Measurements from ENCODE around the gene SDK2.

The SDK2 gene

GRCh38 chr17:73304438-73304837 is 339.8 kb downstream of the SDK2 start:
- POLR2A ChIA-PET: interaction anchor here (0.7 kb wide), 1 partner anchor 22 kb away, joined by 3 read pairs; no protein-coding TSS in a partner anchor
- H3K27ac ChIP-seq (ENCODE audit: extremely low read depth, low read depth, low read length): peak overlapping the region; percentile 72
- peaks cover 30% of the 10 kb centered on the region for H3K4me1 ChIP-seq (ENCODE audit: control insufficient read depth, insufficient read depth, low read length)
- H3K4me3 ChIP-seq (ENCODE audit: low read depth, low read length): no peak overlapping the region
- CTCF ChIA-PET: interaction anchor here (0.9 to 1.1 kb wide), 2 partner anchors 48 to 55 kb away, joined by 3 to 5 read pairs; no protein-coding TSS in a partner anchor
- H3K36me3 ChIP-seq (ENCODE audit: control insufficient read depth in 2 of 2, insufficient read depth in 1 of 2, low read length in 2 of 2): peaks cover 0 to 6% of the 10 kb centered on the region in 2 experiments; a peak in 1 of 3 replicates
- H3K9me3 ChIP-seq (ENCODE audit: control insufficient read depth, insufficient read depth, low read depth, low read length): no peaks in the 10 kb centered on the region
- TF ChIP-seq IKZF3 (tag by site-specific recombination; IDR thresholded peaks at IDR 0.05): 0 out of 2 replicates have a peak, but pooled peaks have one; percentile 11
- TF ChIP-seq ZNF362 (tag by site-specific recombination; IDR thresholded peaks at IDR 0.05): no peak

- POLR2A ChIA-PET: interaction anchor here (0.6 to 1.5 kb wide), 2 partner anchors 9 to 19 kb away, joined by 4 to 12 read pairs; no protein-coding TSS in a partner anchor
- peaks cover 0 to 6% of the 10 kb centered on the region in 2 experiments; a peak in 1 of 3 replicates for H3K36me3 ChIP-seq (ENCODE audit: control insufficient read depth in 2 of 2, insufficient read depth in 1 of 2, low read length in 2 of 2)
- peaks cover 19% of the 10 kb centered on the region for H3K4me1 ChIP-seq (ENCODE audit: control insufficient read depth, insufficient read depth, low read length)
- H3K9me3 ChIP-seq (ENCODE audit: control insufficient read depth, insufficient read depth, low read depth, low read length): no peaks in the 10 kb centered on the region
- H3K27ac ChIP-seq (ENCODE audit: extremely low read depth, low read depth, low read length): no peak overlapping the region
- CTCF ChIA-PET: interaction anchor here (0.6 to 1.4 kb wide), 3 partner anchors 8 to 47 kb away, joined by 3 to 4 read pairs (median 3); no protein-coding TSS in a partner anchor
- no peak overlapping the region for H3K4me3 ChIP-seq (ENCODE audit: low read depth, low read length)
- TF ChIP-seq OSR2 (tag by site-specific recombination; IDR thresholded peaks at IDR 0.05): peak; percentile 64; the same call in 1 of the 2 replicates
- TF ChIP-seq ZNF600 (tag by site-specific recombination; IDR thresholded peaks at IDR 0.05): no peak
- TF ChIP-seq HOXC10 (CRISPR knock-in tag; IDR thresholded peaks at IDR 0.05): no peak
These were observed 342.1 kb downstream of the SDK2 start for GRCh38 chr17:73302189-73302588.

GRCh38 chr17:73301369-73301768 is 342.9 kb downstream of the SDK2 start:
- H3K36me3 ChIP-seq (ENCODE audit: control insufficient read depth in 2 of 2, insufficient read depth in 1 of 2, low read length in 2 of 2): no peaks in the 10 kb centered on the region
- no peak overlapping the region for H3K27ac ChIP-seq (ENCODE audit: extremely low read depth, low read depth, low read length)
- H3K4me1 ChIP-seq (ENCODE audit: control insufficient read depth, insufficient read depth, low read length): peaks cover 18% of the 10 kb centered on the region
- H3K4me3 ChIP-seq (ENCODE audit: low read depth, low read length): no peak overlapping the region
- TF ChIP-seq ZSCAN4 (tag by site-specific recombination; IDR thresholded peaks at IDR 0.05) (no peak), ZNF518A (tag by site-specific recombination; conservative IDR thresholded peaks at IDR 0.05; ENCODE audit: low read depth) (no peak), ZNF585B (tag by site-specific recombination; IDR thresholded peaks at IDR 0.05) (no peak), ZNF639 (tag by site-specific recombination; IDR thresholded peaks at IDR 0.05) (no peak), ZNF548 (tag by site-specific recombination; IDR thresholded peaks at IDR 0.05) (no peak), GLI2 (tag by site-specific recombination; IDR thresholded peaks at IDR 0.05; ENCODE audit: borderline replicate concordance, low read depth) (no peak), ZNF596 (tag by site-specific recombination; IDR thresholded peaks at IDR 0.05) (no peak), ZNF777 (tag by site-specific recombination; IDR thresholded peaks at IDR 0.05; ENCODE audit: borderline replicate concordance) (no peak), ZNF610 (tag by site-specific recombination; IDR thresholded peaks at IDR 0.05; ENCODE audit: borderline replicate concordance) (no peak), ATF2 (tag by site-specific recombination; IDR thresholded peaks at IDR 0.05; ENCODE audit: low read depth) (no peak)
- CTCF ChIA-PET: interaction anchor here (1.1 to 1.4 kb wide), 2 partner anchors 45 to 46 kb away, joined by 3 to 4 read pairs; no protein-coding TSS in a partner anchor
- POLR2A ChIA-PET: interaction anchor here (0.7 to 1.5 kb wide), 3 partner anchors 9 to 298 kb away, joined by 3 to 12 read pairs (median 5); no protein-coding TSS in a partner anchor
- H3K9me3 ChIP-seq (ENCODE audit: control insufficient read depth, insufficient read depth, low read depth, low read length): no peaks in the 10 kb centered on the region
